H9 (cell line): ENCODE data around the gene MLC1. TPM values are rescaled to one million over a fixed set of nuclear protein-coding genes. Genes with fewer than 3 reads are reported as not detected.

Experiments
- DNase-seq: peaks from one replicate; pipeline ENCODE4 v3.0.0-alpha.2; 2017
- H2AFZ ChIP-seq: one replicate; pipeline ENCODE4 v1.6.1; 2013; ENCODE audit warnings: mild to moderate bottlenecking, low read length, control low read depth, moderate library complexity
- H2AK5ac ChIP-seq: 2 replicates; pipeline ENCODE4 v1.6.1; 2013; ENCODE audit warnings: low read length, control low read depth, mixed read lengths; ENCODE audit not compliant: insufficient read length
- H2BK120ac ChIP-seq: one replicate; pipeline ENCODE4 v1.6.1; 2013; ENCODE audit warnings: low read depth, mild to moderate bottlenecking, low read length, control low read depth, inconsistent platforms; ENCODE audit not compliant: poor library complexity, severe bottlenecking
- H2BK12ac ChIP-seq: 2 replicates; pipeline ENCODE4 v1.6.1; 2013; ENCODE audit warnings: low read length, control low read depth, mixed read lengths, low read depth; ENCODE audit not compliant: insufficient read length
- H2BK15ac ChIP-seq: 2 replicates; pipeline ENCODE4 v1.6.1; 2013; ENCODE audit warnings: low read depth, low read length, control low read depth
- H2BK20ac ChIP-seq: one replicate; pipeline ENCODE4 v1.6.1; 2013; ENCODE audit warnings: low read depth, mild to moderate bottlenecking, low read length, control low read depth, inconsistent platforms; ENCODE audit not compliant: poor library complexity, severe bottlenecking
- H2BK5ac ChIP-seq: 2 replicates; pipeline ENCODE4 v1.6.1; 2013; ENCODE audit warnings: low read length, control low read depth, mixed read lengths; ENCODE audit not compliant: insufficient read length
- H3K14ac ChIP-seq: 2 replicates; pipeline ENCODE4 v1.6.1; 2013; ENCODE audit warnings: low read length, control low read depth; ENCODE audit not compliant: insufficient read depth
- H3K18ac ChIP-seq: 2 replicates; pipeline ENCODE4 v1.6.1; 2013; ENCODE audit warnings: low read depth, mild to moderate bottlenecking, mixed read lengths, low read length, control low read depth; ENCODE audit not compliant: insufficient read length
- H3K23ac ChIP-seq: 2 replicates; pipeline ENCODE4 v1.6.1; 2013; ENCODE audit warnings: low read length, control low read depth, mixed read lengths, low read depth; ENCODE audit not compliant: insufficient read length
- H3K23me2 ChIP-seq: 2 replicates; pipeline ENCODE4 v1.6.1; 2013; ENCODE audit warnings: low read depth, mild to moderate bottlenecking, mixed read lengths, low read length, control low read depth; ENCODE audit not compliant: insufficient read length, poor library complexity, severe bottlenecking
- H3K27ac ChIP-seq: 2 replicates; pipeline ENCODE4 v1.5.1; 2013; ENCODE audit warnings: low read length, control low read depth, mixed read lengths, low read depth; ENCODE audit not compliant: insufficient read length
- H3K27me3 ChIP-seq: 2 replicates; pipeline ENCODE4 v1.6.1; 2013; ENCODE audit warnings: low read length, control low read depth, inconsistent platforms; ENCODE audit not compliant: insufficient read depth
- H3K4ac ChIP-seq: 2 replicates; pipeline ENCODE4 v1.6.1; 2013; ENCODE audit warnings: low read depth, mild to moderate bottlenecking, control low read depth, inconsistent platforms, low read length, moderate library complexity
- H3K4me1 ChIP-seq: 2 replicates; pipeline ENCODE4 v1.6.1; 2013; ENCODE audit warnings: low read length, control low read depth, inconsistent platforms; ENCODE audit not compliant: insufficient read depth
- H3K4me2 ChIP-seq: 2 replicates; pipeline ENCODE4 v1.6.1; 2013; ENCODE audit warnings: low read length, control low read depth, mixed read lengths; ENCODE audit not compliant: insufficient read length, insufficient read depth
- H3K56ac ChIP-seq: 2 replicates; pipeline ENCODE4 v1.6.1; 2013; ENCODE audit warnings: low read depth, mild to moderate bottlenecking, mixed read lengths, low read length, control low read depth; ENCODE audit not compliant: insufficient read length
- H3K79me1 ChIP-seq: 2 replicates; pipeline ENCODE4 v1.6.1; 2013; ENCODE audit warnings: low read depth, mild to moderate bottlenecking, moderate library complexity, low read length, control low read depth, inconsistent platforms; ENCODE audit not compliant: insufficient read depth, poor library complexity, severe bottlenecking
- H3K79me2 ChIP-seq: 2 replicates; pipeline ENCODE4 v1.6.1; 2013; ENCODE audit warnings: low read length, control low read depth, inconsistent platforms; ENCODE audit not compliant: insufficient read depth
- H3K9ac ChIP-seq: 2 replicates; pipeline ENCODE4 v1.6.1; 2013; ENCODE audit warnings: low read length, control low read depth, mixed read lengths; ENCODE audit not compliant: insufficient read length; ENCODE audit errors: extremely low read depth
- H3K9me3 ChIP-seq: one replicate; pipeline ENCODE4 v1.6.1; 2013; ENCODE audit warnings: low read depth, low read length, inconsistent platforms; ENCODE audit not compliant: control insufficient read depth
- H3T11ph ChIP-seq: one replicate; pipeline ENCODE4 v1.6.1; 2013; ENCODE audit warnings: mild to moderate bottlenecking, low read length, control low read depth, inconsistent platforms
- H4K20me1 ChIP-seq: one replicate; pipeline ENCODE4 v1.6.1; 2013; ENCODE audit not compliant: control insufficient read depth, insufficient read length, insufficient read depth
- H4K5ac ChIP-seq: 2 replicates; pipeline ENCODE4 v1.6.1; 2013; ENCODE audit warnings: low read depth, mild to moderate bottlenecking, mixed read lengths, low read length, control low read depth; ENCODE audit not compliant: insufficient read length
- H4K8ac ChIP-seq: replicated peaks from 2 replicates; pipeline ENCODE4 v1.6.1; 2013; ENCODE audit warnings: low read length, control low read depth, mixed read lengths, low read depth; ENCODE audit not compliant: insufficient read length
- H4K91ac ChIP-seq: 2 replicates; pipeline ENCODE4 v1.6.1; 2013; ENCODE audit warnings: low read depth, mild to moderate bottlenecking, moderate library complexity, mixed read lengths, low read length, control low read depth; ENCODE audit not compliant: insufficient read length
- H3K27ac Mint-ChIP-seq, 3 experiments: 2 replicates in 2 of 3; 3 replicates in 1 of 3; pipeline ENCODE4 v1.8.0; 2020 to 2021; ENCODE audit warnings: mixed read lengths in 3 of 3, mild to moderate bottlenecking in 1 of 3, moderate library complexity in 1 of 3
- H3K27me3 Mint-ChIP-seq: 2 replicates; pipeline ENCODE4 v1.8.0; 2021; ENCODE audit warnings: low read depth, mild to moderate bottlenecking, moderate library complexity, mixed read lengths
- H3K36me3 Mint-ChIP-seq, 3 experiments: 2 replicates in 2 of 3; 3 replicates in 1 of 3; pipeline ENCODE4 v1.8.0; 2020 to 2021; ENCODE audit warnings: low read depth in 3 of 3, mixed read lengths in 3 of 3; ENCODE audit not compliant: insufficient read depth in 1 of 3
- H3K4me1 Mint-ChIP-seq, 2 experiments: 2 replicates each; pipeline ENCODE4 v1.8.0; 2020; ENCODE audit warnings: mixed read lengths in 2 of 2
- H3K4me3 Mint-ChIP-seq, 2 experiments: 2 replicates in 1 of 2; 3 replicates in 1 of 2; pipeline ENCODE4 v1.8.0; 2020 to 2021; ENCODE audit warnings: mild to moderate bottlenecking in 2 of 2, mixed read lengths in 2 of 2, moderate library complexity in 1 of 2
- H3K9me3 Mint-ChIP-seq, 2 experiments: 2 replicates in 1 of 2; 3 replicates in 1 of 2; pipeline ENCODE4 v1.8.0; 2020; ENCODE audit warnings: mild to moderate bottlenecking in 2 of 2, mixed read lengths in 2 of 2, moderate library complexity in 1 of 2
- CTCF ChIP-seq: fragments of 200-600 bp; sonication (generic); conservative IDR thresholded peaks from 3 replicates; pipeline ENCODE4 v1.8.0; 2021; ENCODE audit warnings: antibody characterized with exemption, mild to moderate bottlenecking
- WGBS: extraction: QIAGEN DNeasy Blood & Tissue Kit; methylation state at CpG from one replicate; pipeline ENCODE4 v1.1.7; 2013; ENCODE audit warnings: missing lambda C conversion rate, low lambda C conversion rate, mixed read lengths; ENCODE audit not compliant: insufficient read length; ENCODE audit errors: extremely low coverage; 5-methylcytosine and 5-hydroxymethylcytosine counted together
- total RNA-seq: library from RNA; stranded (reverse); gene quantifications from 2 replicates; pipeline ENCODE4 v1.2.1, GENCODE V29; 2021

The MLC1 gene
- total RNA-seq, 1 experiment from 2014 or later: not detected

DNA sequence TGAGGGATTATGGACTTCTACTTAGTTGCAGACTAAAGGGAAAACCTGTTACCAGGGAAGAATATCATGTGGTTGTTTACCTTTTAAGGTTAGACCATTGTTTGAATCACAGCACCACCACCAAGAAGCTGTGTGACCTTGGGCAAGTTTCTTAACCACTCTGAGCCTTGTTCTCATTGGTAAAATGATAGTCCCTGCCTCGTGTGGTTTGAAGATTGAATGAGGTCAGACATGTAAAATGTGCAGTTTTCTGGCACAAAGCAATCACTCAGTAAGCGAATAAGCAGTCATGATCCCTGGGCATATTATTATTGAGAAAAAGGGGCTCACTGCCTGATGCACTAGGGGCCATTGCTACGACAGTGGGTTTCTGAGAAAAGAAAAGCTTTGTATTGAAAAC is 32.9 kb upstream of the MLC1 start:
- H3K23ac ChIP-seq: no peak overlapping the region
- H2BK120ac ChIP-seq: no peak overlapping the region
- no peak overlapping the region for H4K5ac ChIP-seq
- H3K9me3 Mint-ChIP-seq: peaks cover 3% of the 10 kb centered on the region in 2 experiments; a peak in 4 of 5 replicates
- H4K8ac ChIP-seq: no peak overlapping the region
- H2AK5ac ChIP-seq: no peak overlapping the region
- peaks cover 0 to 6% of the 10 kb centered on the region in 2 experiments; a peak in 3 of 4 replicates for H3K4me1 Mint-ChIP-seq
- H3K4me2 ChIP-seq: no peak overlapping the region
- H3K4ac ChIP-seq: no peak overlapping the region
- no peaks in the 10 kb centered on the region for H3K9me3 ChIP-seq
- H3K27ac ChIP-seq: no peak overlapping the region
- H3K14ac ChIP-seq: no peak overlapping the region
- H2BK15ac ChIP-seq: no peak overlapping the region
- no peaks in the 10 kb centered on the region for H3K27me3 ChIP-seq
- no peak for DNase-seq
- H3K4me1 ChIP-seq: no peaks in the 10 kb centered on the region
- no peak overlapping the region for H3K9ac ChIP-seq
- H3K27me3 Mint-ChIP-seq: peaks cover 38% of the 10 kb centered on the region
- H3K4me3 Mint-ChIP-seq: no peak overlapping the region
- no peaks in the 10 kb centered on the region for H3K23me2 ChIP-seq
- no peaks in the 10 kb centered on the region for H3K79me1 ChIP-seq
- H3K27ac Mint-ChIP-seq: no peak overlapping the region
- H3K18ac ChIP-seq: no peak overlapping the region
- H2AFZ ChIP-seq: no peak overlapping the region
- no peak for TF ChIP-seq CTCF
- H3T11ph ChIP-seq: no peak overlapping the region
- no peak overlapping the region for H2BK12ac ChIP-seq
- H4K20me1 ChIP-seq: no peaks in the 10 kb centered on the region
- H2BK5ac ChIP-seq: no peak overlapping the region
- no peak overlapping the region for H4K91ac ChIP-seq
- H3K56ac ChIP-seq: no peak overlapping the region
- H3K79me2 ChIP-seq: no peaks in the 10 kb centered on the region
- WGBS: no CpG with 5 or more reads among the region's 3 CpGs
- no peaks in the 10 kb centered on the region for H3K36me3 Mint-ChIP-seq
- no peak overlapping the region for H2BK20ac ChIP-seq
